ENCODE data around the gene NIPAL3. TPM values are rescaled to one million over a fixed set of nuclear protein-coding genes. Genes with fewer than 3 reads are reported as not detected.

The NIPAL3 gene
- total and polyA plus RNA-seq, 2 donors (not counting 3 experiments of a cell fraction or from before 2014, with no cell fraction given): 15.5 to 16.0 TPM

DNA sequence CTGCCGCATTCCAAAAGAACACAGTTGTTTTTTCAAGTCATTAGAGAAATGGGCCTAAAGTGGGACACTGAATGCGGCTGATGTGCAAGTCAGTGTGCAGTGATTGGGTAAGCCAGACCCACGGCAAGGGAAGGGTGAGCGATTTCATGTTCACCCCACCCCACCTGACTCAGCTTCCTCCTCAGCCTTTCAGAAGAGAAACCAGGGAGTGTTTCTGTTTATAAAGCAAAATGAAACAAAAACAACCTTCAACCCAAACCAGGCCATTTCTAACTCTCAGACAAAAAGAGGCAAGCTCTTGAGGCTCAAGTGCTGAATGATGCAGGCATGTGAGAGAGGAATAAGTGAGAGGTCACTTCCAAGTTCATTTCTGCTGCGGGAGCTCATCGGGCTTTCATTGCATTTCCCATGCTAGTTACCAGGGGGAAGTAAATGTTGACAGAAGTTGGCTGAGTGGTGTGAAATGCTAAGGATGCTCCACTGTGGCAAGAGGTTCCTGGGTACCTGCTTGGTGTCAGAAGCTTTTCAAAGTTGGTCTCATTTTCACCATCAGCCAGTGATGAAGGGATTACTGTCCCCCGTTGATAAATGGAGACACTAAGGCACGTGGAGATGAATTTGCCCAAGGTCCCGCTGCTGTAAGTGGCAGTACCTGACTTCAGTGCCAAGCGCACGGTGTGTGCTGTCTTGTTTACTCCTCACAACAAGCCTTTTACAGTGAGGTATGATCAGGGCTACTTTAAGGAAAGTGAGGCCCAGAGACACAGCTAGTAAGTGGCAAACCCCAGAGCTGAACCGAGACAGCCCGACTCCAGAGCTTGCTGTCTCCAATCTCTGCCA, 31.1 kb upstream of the NIPAL3 start:
- Histone ChIP-seq H3K9me3 (replicated peaks; ENCODE audit: control insufficient read depth, insufficient read depth, low read length) (no peaks in the 10 kb centered on the region), H4K20me1 (replicated peaks; ENCODE audit: control insufficient read depth, extremely low read depth, insufficient read depth, low read length) (no peaks in the 10 kb centered on the region), H3K4me3 (replicated peaks in 1 of 3; ENCODE audit: insufficient read depth in 1 of 3, low read depth in 1 of 3, low read length in 3 of 3) (peak overlapping the region in 1 of 3 experiments; percentile 30), H3K27me3 (ENCODE audit: control insufficient read depth in 2 of 2, insufficient read depth in 2 of 2, low read length in 2 of 2) (no peaks in the 10 kb centered on the region), H3K27ac (ENCODE audit: insufficient read depth, low read depth, low read length) (peak overlapping the region; percentile 47), H3K4me2 (ENCODE audit: insufficient read depth, low read length) (peak overlapping the region; percentile 64), H2AFZ (ENCODE audit: low read depth, low read length) (peak overlapping the region; percentile 70), H3K79me2 (ENCODE audit: control insufficient read depth, insufficient read depth, low read length) (no peaks in the 10 kb centered on the region), H3K9me1 (replicated peaks; ENCODE audit: control insufficient read depth, extremely low read depth, insufficient read depth, low read length) (no peaks in the 10 kb centered on the region), H3K9ac (replicated peaks; ENCODE audit: extremely low read depth, insufficient read depth, low read length) (peak overlapping the region; percentile 27), H3K4me1 (ENCODE audit: control insufficient read depth, extremely low read depth, insufficient read depth, low read length) (peaks cover 17% of the 10 kb centered on the region), H3K36me3 (ENCODE audit: control insufficient read depth in 2 of 2, extremely low read depth in 1 of 2, insufficient read depth in 2 of 2, low read length in 2 of 2) (no peaks in the 10 kb centered on the region)
- dilution Hi-C loops (cut with MboI; ENCODE audit: extremely low pct_ligation_motif_present, low sequenced_read_pairs): no loop called here
- DNase-seq (ENCODE audit: low read depth, low spot score): peak; percentile 75
- no TSS peak for BruUV-seq (replicated peaks)
- ChIA-PET POLR2A (no interaction called here), CTCF (interaction anchor here (0.6 to 8.2 kb wide), 9 partner anchors 10 to 185 kb away, joined by 3 to 132 read pairs (median 4); no protein-coding TSS in a partner anchor)
- TF ChIP-seq FOS (IDR thresholded peaks at IDR 0.05; ENCODE audit: borderline replicate concordance, insufficient read depth, low read length) (peak; percentile 60), GATA2 (IDR thresholded peaks at IDR 0.05; ENCODE audit: insufficient read depth, insufficient read length, low read depth, low read length) (no peak)
- FAIRE-seq: peak; percentile 92
- intact Hi-C loops (cut with micrococcal nuclease): no loop called here

GRCh38 chr1:24385160-24385940, 30.3 kb upstream of the NIPAL3 start:
- Histone ChIP-seq H3K36me3 (ENCODE audit: control insufficient read depth in 2 of 2, extremely low read depth in 1 of 2, insufficient read depth in 2 of 2, low read length in 2 of 2) (no peaks in the 10 kb centered on the region), H4K20me1 (replicated peaks; ENCODE audit: control insufficient read depth, extremely low read depth, insufficient read depth, low read length) (no peaks in the 10 kb centered on the region), H3K27ac (ENCODE audit: insufficient read depth, low read depth, low read length) (no peak overlapping the region), H3K79me2 (ENCODE audit: control insufficient read depth, insufficient read depth, low read length) (no peaks in the 10 kb centered on the region), H3K4me2 (ENCODE audit: insufficient read depth, low read length) (no peak overlapping the region), H3K9me3 (replicated peaks; ENCODE audit: control insufficient read depth, insufficient read depth, low read length) (no peaks in the 10 kb centered on the region), H3K4me3 (replicated peaks in 1 of 3; ENCODE audit: insufficient read depth in 1 of 3, low read depth in 1 of 3, low read length in 3 of 3) (no peak overlapping the region), H3K9ac (replicated peaks; ENCODE audit: extremely low read depth, insufficient read depth, low read length) (no peak overlapping the region), H2AFZ (ENCODE audit: low read depth, low read length) (no peak overlapping the region), H3K4me1 (ENCODE audit: control insufficient read depth, extremely low read depth, insufficient read depth, low read length) (peaks cover 23% of the 10 kb centered on the region), H3K27me3 (ENCODE audit: control insufficient read depth in 2 of 2, insufficient read depth in 2 of 2, low read length in 2 of 2) (no peaks in the 10 kb centered on the region), H3K9me1 (replicated peaks; ENCODE audit: control insufficient read depth, extremely low read depth, insufficient read depth, low read length) (no peaks in the 10 kb centered on the region)
- BruUV-seq (replicated peaks): no TSS peak
- CTCF ChIA-PET: interaction anchor here (1.0 to 8.2 kb wide), 3 partner anchors 12 to 186 kb away, joined by 3 to 132 read pairs (median 3); no protein-coding TSS in a partner anchor
- dilution Hi-C loops (cut with MboI; ENCODE audit: extremely low pct_ligation_motif_present, low sequenced_read_pairs) (no loop called here), intact Hi-C loops (cut with micrococcal nuclease) (no loop called here)
- peak; percentile 46 to 61 for TF ChIP-seq CTCF (IDR thresholded peaks at IDR 0.05; ENCODE audit: extremely low read depth in 1 of 2, insufficient read depth in 1 of 2, low read depth in 1 of 2, low read length in 2 of 2)
- TF ChIP-seq, protein P1, sequence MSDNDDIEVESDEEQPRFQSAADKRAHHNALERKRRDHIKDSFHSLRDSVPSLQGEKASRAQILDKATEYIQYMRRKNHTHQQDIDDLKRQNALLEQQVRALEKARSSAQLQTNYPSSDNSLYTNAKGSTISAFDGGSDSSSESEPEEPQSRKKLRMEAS (IDR thresholded peaks at IDR 0.05; ENCODE audit: insufficient read depth, insufficient read length): no peak
- no peak for FAIRE-seq
- DNase-seq (ENCODE audit: low read depth, low spot score): no peak
- POLR2A ChIA-PET: no interaction called here
